GM12874 (cell line): ENCODE measurements around the gene PTPN23.

Experiments used
- CTCF ChIP-seq: IDR thresholded peaks from 2 replicates; pipeline ENCODE4 v1.5.1; 2011; ENCODE audit warnings: low read depth, mild to moderate bottlenecking, control low read depth, low read length, moderate library complexity; ENCODE audit not compliant: insufficient read depth

The PTPN23 gene

GRCh38 chr3:47423548-47424145 is 42.8 kb downstream of the PTPN23 start:
- TF ChIP-seq CTCF = no peak

- TF ChIP-seq CTCF = no peak
Observed at GRCh38 chr3:47424434-47425382, 43.9 kb downstream of the PTPN23 start.

GRCh38 chr3:47425383-47425778 is 44.6 kb downstream of the PTPN23 start:
- no peak for TF ChIP-seq CTCF

- TF ChIP-seq CTCF = no peak
Observed at GRCh38 chr3:47425959-47426358, 45.1 kb downstream of the PTPN23 start.

GRCh38 chr3:47427866-47428265 is 47.0 kb downstream of the PTPN23 start:
- no peak for TF ChIP-seq CTCF

- TF ChIP-seq CTCF = no peak
Observed at GRCh38 chr3:47428662-47429061, 47.8 kb downstream of the PTPN23 start.

- TF ChIP-seq CTCF = no peak
Observed at GRCh38 chr3:47429476-47430270, 48.9 kb downstream of the PTPN23 start.
